GM18507 (cell line): ENCODE results near the gene PRXL2B.
A peak's percentile ranks its signal among the peaks of the same experiment; 100 is the strongest.

Experiments used
- DNase-seq: peaks from one replicate; pipeline ENCODE4 v3.0.0; 2011; ENCODE audit warnings: low read depth; ENCODE audit not compliant: insufficient read length; ENCODE audit errors: extremely low spot score
- FAIRE-seq: peaks from 2 replicates; lab custom pipeline; 2011; peaks lifted over from hg19 to GRCh38; lab: Jason Lieb, UNC

The PRXL2B gene

DNA sequence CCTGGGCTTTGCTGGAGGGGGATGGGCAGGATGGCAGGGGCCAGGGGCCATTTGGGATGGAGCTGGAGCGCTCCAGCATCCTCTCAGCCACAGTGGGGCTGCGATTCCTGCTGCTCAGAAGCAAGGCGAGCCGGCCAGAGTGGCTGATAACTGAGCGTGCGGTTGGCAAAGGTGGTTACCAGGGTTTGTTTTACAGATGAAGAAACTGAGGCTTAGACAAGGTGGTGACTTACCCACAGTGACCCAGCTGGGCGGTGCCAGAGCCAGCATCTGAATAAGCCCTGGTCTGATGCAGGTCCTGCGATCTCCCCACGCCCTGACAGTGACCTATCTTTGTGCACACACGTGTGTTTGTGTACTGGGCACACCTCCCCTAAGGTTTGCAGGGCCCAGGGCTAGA, 5.9 kb upstream of the PRXL2B start:
- no peak for FAIRE-seq
- DNase-seq = no peak

DNA sequence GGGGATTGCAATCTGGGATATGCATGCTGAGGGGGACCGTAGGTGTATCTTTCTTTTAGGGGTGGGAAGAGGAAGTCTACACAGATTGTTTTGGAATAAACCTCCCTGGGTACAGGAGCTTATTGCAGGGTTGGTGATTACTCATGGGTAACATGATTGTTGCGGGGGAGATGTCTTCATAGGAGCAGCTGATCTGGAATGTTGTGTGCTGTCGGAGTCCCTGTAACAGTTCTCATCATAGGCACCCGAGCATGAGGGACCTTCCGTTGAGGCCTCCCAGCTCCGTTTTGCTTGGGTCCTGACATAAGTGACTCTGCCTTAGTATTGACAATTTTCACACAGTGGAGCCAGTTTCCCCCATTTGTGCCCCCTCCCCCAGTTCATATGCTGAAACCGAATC, 4.2 kb upstream of the PRXL2B start:
- FAIRE-seq (no peak), DNase-seq (no peak)

DNA sequence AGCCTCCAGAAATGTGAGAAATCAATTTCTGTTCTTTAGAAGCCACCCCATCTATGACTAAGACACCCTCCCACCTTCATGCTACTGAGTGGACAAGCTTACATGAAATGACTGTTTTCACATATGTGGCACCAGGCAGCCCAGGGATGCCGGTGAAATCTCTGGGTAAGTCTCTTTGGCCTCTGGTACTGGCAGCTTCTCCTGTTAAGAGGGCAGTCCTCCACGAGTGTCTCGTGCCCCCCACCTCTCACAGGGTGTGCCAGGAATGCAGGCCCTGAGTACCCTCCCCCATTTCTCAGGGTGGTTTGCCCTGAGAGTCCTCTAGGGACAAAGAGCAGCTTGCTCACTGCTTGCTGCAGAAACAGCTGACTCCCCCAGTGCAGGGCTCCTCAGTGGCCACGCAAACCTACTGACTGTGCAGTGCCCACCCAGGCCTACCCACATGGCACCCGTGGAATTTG, 3.2 kb upstream of the PRXL2B start:
- no peak for FAIRE-seq
- no peak for DNase-seq

DNA sequence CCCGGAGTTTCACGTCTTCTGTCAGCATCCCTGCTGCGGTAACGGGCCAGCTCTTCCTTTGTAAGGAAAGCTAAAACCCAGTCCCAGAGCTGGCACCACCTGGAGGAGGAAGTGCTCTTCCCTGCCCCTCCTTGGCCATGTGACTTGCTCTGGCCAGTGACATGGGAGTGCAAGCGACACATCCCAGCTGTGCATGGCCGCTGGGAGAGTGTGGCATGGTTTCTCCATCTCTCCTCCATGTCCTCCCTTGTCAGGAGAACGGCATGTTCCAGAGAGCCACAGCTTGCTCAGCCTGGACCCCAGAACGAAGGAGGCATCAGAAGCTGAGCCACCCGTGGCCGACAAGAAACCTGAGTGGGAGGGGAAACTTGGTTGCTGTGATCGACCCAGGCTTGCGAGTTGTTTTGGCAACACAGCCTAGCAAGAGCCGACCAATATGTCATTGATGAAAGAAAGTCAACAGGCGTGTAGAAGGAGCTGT, 2.7 kb upstream of the PRXL2B start:
- FAIRE-seq (no peak), DNase-seq (no peak)

DNA sequence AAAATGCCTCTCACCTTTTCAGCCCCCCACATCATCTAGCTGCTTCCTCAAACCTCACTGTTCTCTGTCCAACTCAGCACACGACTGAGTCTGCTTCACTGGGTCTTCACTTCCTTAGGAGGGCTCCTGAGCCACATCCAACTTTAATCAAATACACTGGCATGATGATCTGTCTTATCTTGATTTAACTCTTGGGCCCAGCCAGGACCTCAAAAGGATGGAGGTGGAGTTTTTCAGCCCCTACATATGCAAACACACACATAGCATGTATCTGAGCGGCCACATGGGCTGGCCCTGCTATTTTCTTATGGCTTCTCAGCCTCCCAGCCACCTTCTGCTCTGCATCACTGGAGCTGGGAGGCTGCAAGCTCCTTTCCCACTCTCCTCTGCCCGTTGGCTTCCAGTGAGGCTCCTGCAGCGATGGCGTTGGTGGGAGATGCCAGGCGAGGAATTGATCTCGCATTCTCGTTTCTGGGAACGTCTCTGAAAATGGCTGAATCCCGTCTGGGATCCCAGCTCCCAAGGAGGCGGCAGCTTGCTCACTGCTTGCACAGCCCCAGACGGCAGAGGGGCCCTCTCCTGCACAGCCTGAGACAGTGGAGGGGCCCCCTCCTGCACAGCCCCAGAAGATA, 1.8 kb upstream of the PRXL2B start:
- no peak for DNase-seq
- FAIRE-seq = peak; percentile 33

DNA sequence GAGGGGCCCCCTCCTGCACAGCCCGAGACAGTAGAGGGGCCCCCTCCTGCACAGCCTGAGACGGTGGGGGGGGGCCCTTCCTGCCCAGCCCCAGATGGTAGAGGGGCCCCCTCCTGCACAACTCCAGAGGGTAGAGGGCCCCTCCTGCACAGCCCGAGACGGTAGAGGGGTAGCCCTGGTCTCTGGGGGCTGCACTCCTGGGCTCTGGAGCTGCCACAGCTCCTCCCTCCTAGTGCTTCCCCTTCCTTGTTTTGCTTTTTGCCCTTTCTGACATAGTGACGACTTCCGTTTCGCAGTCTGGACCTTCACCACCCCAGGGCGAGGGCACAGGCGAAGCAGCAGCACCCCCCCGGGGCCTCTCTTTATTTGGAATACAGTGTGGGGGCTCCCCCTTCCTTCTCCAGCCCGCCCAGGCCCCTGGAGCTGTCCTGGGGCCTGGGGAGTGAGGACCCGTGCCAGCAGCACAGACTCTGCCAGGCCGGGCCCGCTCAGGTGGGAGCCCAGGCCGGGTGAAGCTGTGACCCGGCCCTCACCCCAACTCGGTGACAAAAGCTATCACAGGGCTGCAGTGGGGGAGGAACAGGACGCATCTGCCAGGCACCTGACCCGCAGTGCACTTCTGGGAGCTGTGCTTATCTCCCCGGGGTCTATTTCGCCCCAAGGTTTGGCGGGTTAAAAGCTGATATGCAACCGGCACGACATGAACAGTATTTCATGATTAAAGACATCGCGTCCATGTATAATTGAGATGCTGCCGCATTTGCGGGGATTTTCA, 1.1 kb upstream of the PRXL2B start:
- DNase-seq = peak; percentile 40
- peak; percentile 92 for FAIRE-seq

DNA sequence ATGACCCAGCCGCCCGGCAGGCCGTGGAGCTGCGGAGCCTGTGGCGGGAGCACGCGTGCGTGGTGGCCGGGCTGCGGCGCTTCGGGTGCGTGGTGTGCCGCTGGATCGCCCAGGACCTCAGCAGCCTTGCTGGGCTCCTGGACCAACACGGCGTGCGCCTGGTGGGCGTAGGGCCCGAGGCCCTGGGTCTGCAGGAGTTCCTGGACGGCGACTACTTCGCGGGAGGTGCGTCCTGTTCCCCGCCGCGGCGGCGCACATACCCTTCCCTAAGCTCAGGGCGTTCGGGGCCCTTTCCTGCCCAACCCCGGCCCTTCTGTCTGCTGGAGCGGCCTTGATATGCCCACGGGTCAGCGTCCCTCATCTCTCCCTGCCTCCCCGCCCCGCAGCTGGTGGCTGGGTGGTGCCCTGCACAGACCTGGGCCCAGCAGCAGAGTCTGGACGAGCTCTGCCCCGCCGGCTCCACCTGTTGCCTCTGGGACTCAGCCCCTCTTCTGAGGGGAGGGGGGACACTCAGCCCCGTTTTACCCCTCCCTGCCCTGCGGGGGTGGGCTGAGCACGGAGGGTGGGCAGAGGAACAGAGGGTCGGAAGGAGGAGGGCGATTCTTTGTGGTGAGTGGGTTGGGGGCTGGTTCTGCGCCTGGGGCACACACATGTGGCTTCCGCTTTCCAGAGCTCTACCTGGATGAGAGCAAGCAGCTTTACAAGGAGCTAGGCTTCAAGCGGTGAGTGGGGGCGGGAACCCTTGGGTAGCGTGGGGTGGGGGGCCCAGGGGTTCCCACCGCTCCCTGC, 688 bp downstream of the PRXL2B start:
- DNase-seq = no peak
- FAIRE-seq = no peak

DNA sequence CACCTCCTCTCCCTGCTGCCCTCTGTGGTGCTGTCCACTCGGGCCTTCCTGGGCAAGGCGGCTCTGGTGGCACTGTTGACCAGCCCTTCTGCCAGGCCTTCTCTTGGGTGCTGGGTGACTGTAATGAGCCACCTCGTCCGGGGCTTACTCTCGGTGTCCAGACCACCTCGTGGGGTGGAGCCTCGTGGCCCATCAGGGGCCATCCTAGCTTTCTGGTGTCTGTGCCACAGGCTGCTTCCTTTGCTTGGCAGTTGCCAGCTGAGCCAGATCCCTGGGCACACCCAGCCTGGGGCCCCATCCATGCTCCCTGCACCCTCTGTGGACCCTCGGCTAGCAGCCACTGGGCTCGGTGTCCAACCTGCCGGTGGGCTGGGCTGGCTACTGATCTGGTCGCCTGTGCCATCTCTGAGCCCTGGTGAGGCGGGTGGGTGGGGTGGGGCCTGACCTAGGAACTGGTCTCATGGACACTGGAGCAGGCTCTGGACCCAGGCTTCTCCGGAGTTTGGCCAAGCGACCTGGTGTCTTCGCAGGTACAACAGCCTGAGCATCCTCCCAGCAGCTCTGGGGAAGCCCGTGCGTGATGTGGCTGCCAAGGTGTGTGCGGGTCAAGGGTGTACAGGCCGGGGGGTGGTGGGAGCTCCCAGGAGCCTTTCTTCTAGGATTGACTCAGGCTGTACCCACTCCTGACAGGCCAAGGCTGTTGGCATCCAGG, 1.4 kb downstream of the PRXL2B start:
- no peak for FAIRE-seq
- DNase-seq = no peak

DNA sequence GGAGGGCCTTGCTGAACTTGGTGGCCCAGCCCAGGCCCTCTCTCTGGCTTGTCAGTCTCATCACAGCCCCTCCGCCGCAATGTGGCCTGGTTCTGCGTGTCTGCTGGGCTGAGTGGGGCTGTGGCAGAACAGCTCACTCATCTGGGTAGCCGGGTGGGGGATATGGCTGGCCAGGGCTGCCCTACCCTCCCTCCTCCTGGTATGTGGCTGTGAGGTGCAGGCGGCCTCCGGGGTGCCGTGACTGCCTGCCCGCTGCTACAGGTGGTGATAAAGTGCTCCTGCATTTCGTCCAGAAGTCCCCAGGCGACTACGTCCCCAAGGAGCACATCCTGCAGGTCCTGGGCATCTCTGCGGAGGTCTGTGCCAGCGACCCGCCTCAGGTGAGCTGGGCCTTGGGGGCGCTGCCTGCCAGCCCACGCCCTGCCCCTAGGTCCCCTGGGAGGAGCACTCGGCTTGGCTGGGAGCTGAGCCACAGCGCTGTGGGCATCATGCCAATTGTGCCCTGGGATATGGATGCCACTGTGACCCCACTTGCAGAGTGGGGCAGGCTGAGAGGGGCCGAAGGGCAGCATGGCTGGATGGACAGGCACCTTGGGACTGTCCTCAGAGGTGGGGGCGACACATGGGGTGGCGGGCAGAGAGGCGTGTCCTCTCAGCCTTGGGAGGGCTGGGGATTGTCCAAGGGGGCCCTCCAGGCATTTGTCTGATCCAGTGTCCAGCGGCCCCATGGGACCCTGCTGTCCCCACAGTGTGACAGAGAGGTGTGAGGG, 2.3 kb downstream of the PRXL2B start:
- DNase-seq = no peak
- FAIRE-seq = no peak

DNA sequence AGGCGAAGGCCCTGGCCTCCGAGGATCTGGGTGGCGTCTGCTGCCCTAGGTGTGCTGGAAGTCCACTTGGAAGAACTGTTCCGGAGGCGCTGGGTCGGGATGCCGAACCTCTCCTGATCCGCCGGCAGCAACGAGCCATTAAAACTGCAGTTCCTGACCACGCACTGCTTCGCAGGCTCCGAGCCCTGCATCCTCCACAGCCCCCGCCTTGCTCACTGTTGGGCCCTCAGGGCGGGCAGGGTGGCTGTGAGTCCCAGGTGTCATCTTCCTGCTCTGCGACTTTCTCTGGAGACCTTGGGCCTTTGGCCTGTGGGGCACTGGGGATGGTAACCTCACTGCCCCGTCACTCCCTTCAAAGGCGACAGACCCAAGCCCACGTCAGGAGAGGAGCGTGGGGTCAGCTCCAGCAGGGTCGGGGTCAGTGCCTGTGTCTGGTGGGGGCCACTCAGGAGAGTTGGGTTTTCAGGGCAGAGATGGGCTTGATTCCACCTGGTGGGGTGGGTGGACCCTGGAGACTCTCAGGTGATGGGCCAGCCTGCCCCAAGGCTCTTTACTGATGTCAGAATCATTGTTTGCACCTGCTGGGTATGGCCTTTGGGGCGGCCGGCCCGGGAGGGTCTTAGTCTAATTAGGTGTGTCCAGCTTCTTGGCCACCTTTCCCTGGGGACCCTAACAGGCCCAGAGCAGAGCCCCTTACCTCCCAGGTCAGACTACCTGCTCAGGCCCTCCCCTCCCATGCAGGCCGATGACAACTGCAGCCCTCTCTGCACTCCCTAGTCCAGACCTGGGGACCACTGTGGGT, 3.1 kb downstream of the PRXL2B start:
- no peak for DNase-seq
- FAIRE-seq = no peak

DNA sequence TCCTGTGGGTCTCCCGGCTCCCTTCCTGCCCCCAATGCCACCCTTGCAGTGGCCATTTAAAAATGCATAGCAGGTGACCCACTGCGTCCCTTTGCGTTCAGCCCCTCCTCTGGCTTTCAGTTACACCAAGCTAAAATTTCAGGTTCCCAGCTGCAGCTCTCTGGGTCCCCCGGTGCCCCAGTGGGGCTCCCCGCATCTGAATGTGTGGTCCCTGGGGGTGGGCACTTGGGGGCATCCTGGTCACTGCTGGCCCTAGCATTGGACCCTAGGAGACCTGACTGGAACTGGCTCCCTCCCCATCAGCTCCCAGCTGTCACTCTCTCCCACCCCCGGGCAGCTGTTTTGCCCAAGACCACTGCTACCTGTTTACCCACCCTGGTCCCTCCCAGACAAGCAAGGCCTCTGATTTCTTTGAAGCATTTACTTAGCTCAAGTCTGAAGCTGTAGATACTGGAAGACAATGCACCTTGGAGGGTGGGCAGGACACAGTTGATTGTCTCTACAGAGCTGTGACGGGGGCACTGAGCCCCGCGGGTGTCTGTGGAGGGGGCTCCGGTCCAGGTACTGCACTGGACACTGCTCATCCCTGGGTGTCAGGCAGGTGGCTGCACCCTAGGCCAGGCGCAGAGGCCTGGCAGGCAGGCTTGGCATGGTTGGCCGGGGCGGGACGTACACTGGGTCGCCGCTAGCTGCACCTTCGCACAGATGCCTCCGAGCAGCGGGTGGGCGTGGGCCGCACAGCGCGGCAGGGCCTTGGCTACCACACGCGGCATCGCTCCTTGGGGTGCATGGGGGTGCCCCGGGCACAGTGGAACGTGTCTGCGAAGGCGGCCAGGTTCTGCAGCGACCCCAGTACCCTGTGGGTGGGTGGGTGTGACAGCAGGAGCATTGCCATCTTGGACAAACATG, 3.9 kb downstream of the PRXL2B start:
- FAIRE-seq = no peak
- no peak for DNase-seq

DNA sequence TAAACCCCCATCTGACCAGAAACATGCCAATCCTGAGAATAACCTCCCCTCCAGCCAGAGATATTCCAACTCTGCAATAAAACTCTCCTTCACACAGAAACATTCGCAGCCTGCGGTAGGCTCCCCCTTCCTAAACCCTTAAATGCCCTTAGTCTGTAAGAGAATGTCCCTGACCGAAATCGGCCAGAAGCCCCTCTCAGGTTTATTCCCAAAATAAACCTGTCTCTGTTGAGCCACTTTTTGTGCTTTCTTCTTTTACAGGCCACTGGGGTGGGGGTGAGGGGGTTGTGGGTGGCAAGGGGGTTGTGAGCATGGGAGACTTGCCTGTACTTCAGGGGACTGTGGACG, 4.6 kb downstream of the PRXL2B start:
- no peak for FAIRE-seq

DNA sequence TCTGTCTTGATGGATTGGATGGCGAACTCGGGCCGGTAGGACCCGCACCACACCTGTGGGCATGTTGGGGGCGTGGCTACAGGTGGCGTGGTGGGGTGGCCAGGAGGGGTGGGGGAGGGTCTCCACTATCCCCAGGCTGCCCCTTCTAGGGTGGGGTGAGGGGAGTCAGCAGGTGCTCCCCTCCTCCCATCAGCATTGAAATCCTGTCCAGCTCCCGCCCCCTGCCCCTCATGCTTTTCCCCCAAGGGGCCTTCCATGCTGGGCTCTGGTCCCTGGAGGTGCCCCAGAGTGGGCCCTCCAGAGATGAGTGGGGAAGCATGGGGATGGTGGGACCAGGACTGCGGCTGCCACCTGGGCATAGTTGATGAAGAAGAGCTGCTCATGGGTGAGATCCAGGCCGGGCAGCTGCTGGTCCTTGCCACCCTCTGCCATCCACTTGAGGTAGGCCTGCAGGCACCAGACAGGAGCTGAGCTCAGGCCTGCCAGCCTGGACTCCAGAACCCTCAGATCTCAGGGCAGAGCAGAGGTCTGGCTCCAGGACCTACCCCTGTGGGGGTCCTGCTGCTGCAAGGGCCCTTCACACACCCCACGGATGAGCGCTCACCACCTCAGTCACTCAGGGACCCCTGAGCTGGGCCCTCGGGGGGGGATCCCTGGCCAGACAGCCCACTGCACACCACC, 5.1 kb downstream of the PRXL2B start:
- FAIRE-seq = no peak
- DNase-seq = no peak

More for the DNA sequence above, 4.6 kb downstream of the PRXL2B start:
- no peak for DNase-seq

DNA sequence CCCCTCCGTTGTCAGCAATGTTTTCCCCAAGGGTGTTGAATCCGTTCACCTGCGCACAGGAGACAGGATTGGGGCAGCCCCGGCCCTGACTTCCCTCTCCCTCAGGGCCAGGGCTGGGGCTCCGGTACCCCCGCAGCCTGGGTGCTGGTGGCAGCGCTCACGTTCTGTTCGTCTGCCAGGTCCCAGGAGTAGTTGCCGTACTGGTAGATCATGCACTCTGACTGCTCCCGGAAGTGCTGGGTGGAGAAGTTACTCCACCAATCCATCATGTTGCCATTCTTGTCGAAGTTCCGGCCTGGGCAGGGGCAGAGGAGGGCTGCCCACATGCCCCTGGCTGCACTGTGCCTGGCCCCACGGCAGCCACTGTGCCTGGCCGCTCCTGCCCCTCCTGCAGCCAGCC, 6.1 kb downstream of the PRXL2B start:
- no peak for DNase-seq
- no peak for FAIRE-seq

DNA sequence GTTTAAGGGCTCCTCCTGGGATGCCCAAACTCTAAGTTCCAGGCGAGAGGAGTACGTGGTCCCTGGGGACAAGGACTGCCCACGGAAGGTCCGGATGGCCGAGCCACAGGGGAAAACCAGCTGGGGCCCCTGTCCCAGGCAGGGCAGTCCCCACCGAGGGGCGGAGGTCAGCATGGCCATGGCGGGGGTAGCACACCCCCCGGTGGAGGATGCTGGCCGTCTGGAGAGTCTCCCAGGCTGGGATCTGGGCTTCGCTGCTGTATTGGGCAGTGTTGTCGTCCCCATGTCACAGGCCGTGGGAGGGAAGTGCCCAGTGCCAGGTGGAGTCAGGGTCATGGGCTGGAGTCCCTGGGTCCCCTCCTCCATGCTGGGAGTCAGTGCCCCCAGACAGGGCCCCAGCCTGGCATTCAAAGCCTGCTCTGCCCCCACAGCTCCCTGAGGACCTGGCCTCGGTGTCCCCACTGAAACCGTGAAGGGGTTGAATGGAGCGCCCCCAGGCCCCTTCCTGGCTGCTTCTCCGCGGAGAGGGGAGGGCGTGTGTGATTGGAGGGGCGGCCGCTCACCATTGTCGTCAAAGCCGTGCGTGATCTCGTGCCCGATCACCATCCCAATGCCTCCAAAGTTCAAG, 6.8 kb downstream of the PRXL2B start:
- no peak for FAIRE-seq

DNA sequence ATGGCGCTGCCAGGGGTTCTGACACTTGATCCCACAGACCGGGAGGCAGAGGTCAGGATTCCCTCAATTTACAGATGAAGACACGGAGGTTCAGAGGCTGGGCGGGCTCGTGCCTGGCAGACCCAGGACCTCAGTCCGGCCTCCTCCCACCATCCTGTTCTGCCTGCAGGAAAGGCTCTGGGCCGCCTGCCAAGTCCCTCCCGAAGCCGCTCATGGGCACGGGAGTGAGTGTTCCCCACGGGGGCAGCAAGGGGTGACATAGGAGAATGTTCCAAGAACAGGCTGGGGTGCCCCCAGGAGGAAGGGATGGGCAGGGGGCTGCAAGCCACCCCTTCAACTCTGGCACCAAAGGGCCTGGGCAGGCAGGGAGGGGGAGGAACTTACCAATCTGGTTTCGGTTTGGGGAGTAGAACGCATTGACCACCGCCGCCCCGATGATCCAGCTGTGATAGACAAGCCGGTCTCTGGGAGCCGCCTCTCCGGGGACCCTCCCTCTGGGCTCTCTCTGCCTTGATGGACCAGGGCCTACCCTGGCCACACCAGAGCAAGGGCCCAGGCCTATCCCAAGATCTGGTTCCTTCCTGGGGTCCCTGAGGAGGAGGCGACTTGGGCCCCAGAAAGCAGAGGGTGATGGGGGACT, 7.5 kb downstream of the PRXL2B start:
- FAIRE-seq (no peak), DNase-seq (no peak)

More for the DNA sequence above, 6.8 kb downstream of the PRXL2B start:
- DNase-seq = no peak
